HUES64 (cell line): ENCODE data around the gene CRYGC.
A peak's percentile ranks its signal among the peaks of the same experiment; 100 is the strongest.
"Not testable (repeated sequence)": the region's sequence is repeated elsewhere in the genome, so short reads cannot be mapped to it uniquely, and the experiment has no call there.

ENCODE experiments used
- H3K27ac ChIP-seq: 2 replicates; pipeline ENCODE4 v1.7.0; 2013; ENCODE audit warnings: low read depth, low read length, inconsistent platforms
- H3K27me3 ChIP-seq: 2 replicates; pipeline ENCODE4 v1.6.1; 2013; ENCODE audit warnings: mild to moderate bottlenecking, low read length; ENCODE audit not compliant: insufficient read depth
- H3K36me3 ChIP-seq: 2 replicates; pipeline ENCODE4 v1.6.1; 2013; ENCODE audit warnings: mild to moderate bottlenecking, low read length; ENCODE audit not compliant: insufficient read depth
- H3K4me1 ChIP-seq: 2 replicates; pipeline ENCODE4 v1.6.1; 2013; ENCODE audit warnings: mild to moderate bottlenecking, low read length, moderate library complexity; ENCODE audit not compliant: insufficient read depth
- H3K4me3 ChIP-seq: 2 replicates; pipeline ENCODE4 v1.5.1; 2013; ENCODE audit warnings: mild to moderate bottlenecking, low read length, moderate library complexity
- H3K9ac ChIP-seq: 2 replicates; pipeline ENCODE4 v1.6.1; 2013; ENCODE audit warnings: mild to moderate bottlenecking, low read depth, low read length
- H3K9me3 ChIP-seq: 2 replicates; pipeline ENCODE4 v1.6.1; 2013; ENCODE audit warnings: low read depth, low read length; ENCODE audit not compliant: insufficient read depth
- WGBS: fragments of 150-250, 120-280 bp; methylation state at CpG from one replicate; pipeline ENCODE4 v1.1.7; 2013; ENCODE audit warnings: missing lambda C conversion rate; 5-methylcytosine and 5-hydroxymethylcytosine counted together

Gene CRYGC

DNA sequence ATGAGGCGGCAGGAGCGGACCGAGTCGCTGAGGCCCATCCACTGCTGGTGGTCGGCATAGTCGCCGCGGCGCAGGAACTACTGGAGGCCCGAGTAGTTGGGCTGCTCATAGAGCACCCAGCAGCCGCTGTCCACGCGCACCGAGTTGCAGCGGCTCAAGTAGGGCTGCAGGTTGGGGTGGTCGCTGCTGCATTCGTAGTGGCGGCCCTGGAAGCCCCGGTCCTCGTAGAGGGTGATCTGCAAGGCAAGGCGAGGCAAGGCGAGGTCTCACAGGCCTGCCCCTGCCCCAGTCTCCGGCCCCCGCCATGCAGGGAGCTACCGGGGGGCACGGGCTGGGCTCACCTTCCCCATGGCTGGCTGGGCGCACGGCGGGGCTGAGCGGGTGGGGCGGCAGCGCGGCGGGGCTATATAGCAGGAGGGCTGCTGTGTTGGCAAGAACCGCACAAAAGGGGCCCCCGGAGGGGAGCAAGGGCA, 17.3 kb downstream of the CRYGC start:
- Histone ChIP-seq H3K27ac (peak overlapping the region; percentile 25; the same call in 1 of the 2 replicates), H3K4me1 (peaks cover 18% of the 10 kb centered on the region), H3K9ac (peak overlapping the region; percentile 4), H3K4me3 (peak overlapping the region; percentile 34)
- WGBS, result 8% methylated on average over 34 of the region's 36 CpGs
- H3K36me3 ChIP-seq, H3K27me3 ChIP-seq, H3K9me3 ChIP-seq: not testable (repeated sequence)

GRCh38 chr2:208103616-208104015, 26.0 kb downstream of the CRYGC start:
- Histone ChIP-seq H3K4me1 (peaks cover 19% of the 10 kb centered on the region), H3K27ac (no peak overlapping the region; the same call in 1 of the 2 replicates), H3K36me3 (no peaks in the 10 kb centered on the region), H3K4me3 (no peak overlapping the region), H3K27me3 (no peaks in the 10 kb centered on the region), H3K9ac (no peak overlapping the region), H3K9me3 (no peaks in the 10 kb centered on the region)
- 65% methylated on average over 3 of the region's 3 CpGs for WGBS

GRCh38 chr2:208101716-208102631, 27.7 kb downstream of the CRYGC start:
- H3K4me3 ChIP-seq, result no peak overlapping the region
- no peak overlapping the region for H3K9ac ChIP-seq
- no peaks in the 10 kb centered on the region for H3K27me3 ChIP-seq
- H3K36me3 ChIP-seq, result no peaks in the 10 kb centered on the region
- WGBS, result 46% methylated on average over 10 of the region's 10 CpGs
- H3K9me3 ChIP-seq, result no peaks in the 10 kb centered on the region
- H3K27ac ChIP-seq, result no peak overlapping the region
- peaks cover 12% of the 10 kb centered on the region for H3K4me1 ChIP-seq

- Histone ChIP-seq H3K9me3 (no peaks in the 10 kb centered on the region), H3K9ac (no peak overlapping the region)
- 79% methylated on average over 13 of the region's 13 CpGs for WGBS
Measured at GRCh38 chr2:208099682-208100470, 29.8 kb downstream of the CRYGC start.

GRCh38 chr2:208098701-208099100, 30.9 kb downstream of the CRYGC start:
- H3K27ac ChIP-seq, H3K27me3 ChIP-seq, H3K36me3 ChIP-seq, H3K9ac ChIP-seq, H3K4me3 ChIP-seq, H3K9me3 ChIP-seq, H3K4me1 ChIP-seq: not testable (repeated sequence)
- WGBS, result 95% methylated on average over 1 of the region's 1 CpG

More at GRCh38 chr2:208099682-208100470, 29.8 kb downstream of the CRYGC start:
- H3K36me3 ChIP-seq, result no peaks in the 10 kb centered on the region
- no peak overlapping the region for H3K4me3 ChIP-seq
- no peaks in the 10 kb centered on the region for H3K27me3 ChIP-seq
- H3K4me1 ChIP-seq, result peaks cover 11% of the 10 kb centered on the region; the same call in 1 of the 2 replicates
- no peak overlapping the region for H3K27ac ChIP-seq

- no peaks in the 10 kb centered on the region for H3K36me3 ChIP-seq
- no peaks in the 10 kb centered on the region for H3K4me1 ChIP-seq
- no peak overlapping the region for H3K9ac ChIP-seq
- H3K27ac ChIP-seq, result no peak overlapping the region
- no peak overlapping the region for H3K4me3 ChIP-seq
- WGBS, result 88% methylated on average over 2 of the region's 2 CpGs
- no peaks in the 10 kb centered on the region for H3K27me3 ChIP-seq
- H3K9me3 ChIP-seq, result no peaks in the 10 kb centered on the region
Measured at GRCh38 chr2:208098267-208098666, 31.4 kb downstream of the CRYGC start.

DNA sequence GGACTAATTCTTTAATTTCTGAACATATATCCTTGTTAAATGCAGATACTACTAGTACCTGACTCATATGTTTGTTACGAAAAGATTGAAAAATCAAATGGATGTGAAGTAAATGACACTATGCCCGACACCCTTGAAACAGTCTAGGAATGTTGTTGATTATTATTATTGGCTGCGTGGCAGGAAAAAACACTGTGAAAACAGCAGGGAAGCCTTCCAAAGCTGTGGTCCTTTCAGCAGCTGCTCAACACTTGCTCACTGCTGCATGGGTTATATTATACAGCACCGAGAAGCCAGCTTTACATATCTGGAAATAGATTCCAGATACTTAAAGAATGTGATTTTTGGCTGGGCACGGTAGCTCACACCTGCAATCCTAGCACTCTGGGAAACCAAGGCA, 31.8 kb downstream of the CRYGC start:
- Histone ChIP-seq H3K4me1 (no peaks in the 10 kb centered on the region), H3K27me3 (no peaks in the 10 kb centered on the region), H3K9ac (no peak overlapping the region), H3K9me3 (no peaks in the 10 kb centered on the region), H3K36me3 (no peaks in the 10 kb centered on the region), H3K4me3 (no peak overlapping the region), H3K27ac (no peak overlapping the region)
- WGBS, result 91% methylated on average over 5 of the region's 5 CpGs

- no peaks in the 10 kb centered on the region for H3K4me1 ChIP-seq
- H3K4me3 ChIP-seq, result no peak overlapping the region
- WGBS, result 91% methylated on average over 3 of the region's 3 CpGs
- H3K27ac ChIP-seq, result no peak overlapping the region
- no peak overlapping the region for H3K9ac ChIP-seq
- H3K27me3 ChIP-seq, result no peaks in the 10 kb centered on the region
- H3K9me3 ChIP-seq, result no peaks in the 10 kb centered on the region
- no peaks in the 10 kb centered on the region for H3K36me3 ChIP-seq
Measured at GRCh38 chr2:208097313-208097712, 32.3 kb downstream of the CRYGC start.

DNA sequence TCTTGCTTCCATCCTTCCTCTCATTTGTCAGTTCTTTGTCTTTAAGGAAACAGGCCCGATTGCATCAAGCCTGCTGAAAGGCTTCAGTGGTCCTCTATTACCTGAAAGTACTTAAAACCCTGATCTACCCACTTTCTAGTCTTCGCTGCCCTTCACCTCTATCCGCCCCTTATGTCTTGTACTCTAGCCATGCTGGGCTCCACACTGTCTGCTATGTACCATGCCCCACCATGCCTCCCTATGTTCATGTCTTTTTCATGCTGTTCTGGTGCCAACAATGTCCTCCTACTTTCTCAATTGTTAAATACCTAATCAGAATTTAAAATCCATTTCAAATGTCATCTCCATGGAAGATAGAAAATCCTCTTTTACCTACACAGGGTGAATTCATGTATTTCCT, 33.5 kb downstream of the CRYGC start:
- no peaks in the 10 kb centered on the region for H3K9me3 ChIP-seq
- H3K27me3 ChIP-seq, result no peaks in the 10 kb centered on the region
- no peaks in the 10 kb centered on the region for H3K4me1 ChIP-seq
- H3K9ac ChIP-seq, result no peak overlapping the region
- H3K4me3 ChIP-seq, result no peak overlapping the region
- WGBS, result 92% methylated on average over 3 of the region's 3 CpGs
- no peaks in the 10 kb centered on the region for H3K36me3 ChIP-seq
- no peak overlapping the region for H3K27ac ChIP-seq

DNA sequence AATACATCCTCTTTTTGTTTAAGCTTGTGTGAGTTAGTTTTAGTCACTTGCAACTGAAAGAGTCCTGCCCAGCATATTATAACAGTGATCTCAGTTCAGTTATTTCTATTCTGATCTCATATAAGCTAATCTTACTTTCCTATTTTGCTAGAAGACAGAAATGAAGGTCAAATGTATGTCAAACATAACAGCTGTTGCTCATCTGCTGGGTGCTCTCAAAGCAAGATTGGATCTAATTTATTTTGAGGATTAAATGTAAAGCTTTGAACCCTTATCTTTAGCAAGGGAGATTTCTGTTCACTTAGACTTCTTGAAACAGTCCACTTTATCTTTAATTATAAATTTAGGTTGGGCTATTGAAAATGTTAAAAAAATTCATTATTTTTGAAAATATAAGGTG, 36.5 kb downstream of the CRYGC start:
- Histone ChIP-seq H3K9ac (no peak overlapping the region), H3K27me3 (no peaks in the 10 kb centered on the region), H3K4me1 (no peaks in the 10 kb centered on the region), H3K36me3 (no peaks in the 10 kb centered on the region), H3K4me3 (no peak overlapping the region), H3K9me3 (no peaks in the 10 kb centered on the region), H3K27ac (no peak overlapping the region)

DNA sequence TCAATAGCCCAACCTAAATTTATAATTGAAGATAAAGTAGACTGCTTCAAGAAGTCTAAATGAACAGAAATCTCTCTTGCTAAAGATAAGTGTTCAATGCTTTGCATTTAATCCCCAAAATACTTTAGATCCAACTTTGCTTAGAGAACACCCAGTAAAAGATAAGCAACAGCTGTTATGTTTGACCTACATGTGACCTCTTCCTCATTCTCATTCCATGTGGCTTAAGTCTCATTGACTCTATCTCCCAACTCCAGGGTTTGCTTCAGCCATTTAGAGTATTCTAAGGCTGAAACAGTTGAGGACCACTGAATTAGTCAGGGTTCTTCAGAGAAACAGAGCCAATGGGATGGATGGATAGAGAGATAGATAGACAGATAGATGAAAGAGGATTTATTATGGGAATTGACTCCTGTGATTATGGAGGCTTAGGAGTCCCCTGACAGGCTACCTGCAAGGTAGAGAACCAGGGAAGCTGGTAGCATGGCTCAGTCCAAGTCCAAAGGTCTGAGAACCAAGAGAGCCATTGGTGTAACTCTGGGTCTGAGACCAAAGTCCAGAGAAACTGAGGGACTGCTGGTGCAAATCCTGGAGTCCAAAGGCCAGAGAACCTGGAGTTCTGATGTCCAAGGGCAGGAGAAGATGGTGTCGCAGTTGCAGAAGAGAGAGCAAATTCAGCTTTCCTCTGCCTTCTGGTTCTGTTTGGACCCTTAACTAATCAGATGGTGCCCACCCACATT, 37.4 kb downstream of the CRYGC start:
- Histone ChIP-seq H3K9me3 (no peaks in the 10 kb centered on the region), H3K4me1 (no peaks in the 10 kb centered on the region), H3K27me3 (no peaks in the 10 kb centered on the region), H3K36me3 (no peaks in the 10 kb centered on the region), H3K27ac (no peak overlapping the region), H3K4me3 (no peak overlapping the region), H3K9ac (no peak overlapping the region)
- WGBS, result 93% methylated on average over 1 of the region's 1 CpG
